Measurements from ENCODE around the gene CXorf58. TPM values are rescaled to one million over a fixed set of nuclear protein-coding genes. Genes with fewer than 3 reads are reported as not detected.

CXorf58 gene
- total RNA-seq, 4 donors from 2014 or later = 0.15 TPM; not detected in 3

GRCh38 chrX:23884427-23885024 lies 23.3 kb upstream of the CXorf58 start:
- Histone ChIP-seq H3K4me1 (peaks cover 0 to 6% (median 0%) of the 10 kb centered on the region in 3 donors), H3K27ac (no peak overlapping the region), H3K36me3 (no peaks in the 10 kb centered on the region), H3K9me3 (no peaks in the 10 kb centered on the region), H3K4me3 (no peak overlapping the region), H3K27me3 (no peaks in the 10 kb centered on the region)
- no peak for ATAC-seq
- WGBS, 2 donors (ENCODE audit: low coverage in 1 of 2) = 72 to 77% methylated on average over 4 of the region's 4 CpGs
- TF ChIP-seq EP300 (IDR thresholded peaks at IDR 0.05) = no peak
- no peak for TF ChIP-seq POLR2A (IDR thresholded peaks at IDR 0.05)
- no peak for TF ChIP-seq POLR2AphosphoS5 (IDR thresholded peaks at IDR 0.05)
- no peak for TF ChIP-seq CTCF (IDR thresholded peaks at IDR 0.05)

GRCh38 chrX:23885803-23886202 lies 22.0 kb upstream of the CXorf58 start:
- Histone ChIP-seq H3K4me1 (no peaks in the 10 kb centered on the region), H3K27me3 (no peaks in the 10 kb centered on the region), H3K36me3 (no peaks in the 10 kb centered on the region), H3K4me3 (no peak overlapping the region), H3K27ac (no peak overlapping the region), H3K9me3 (no peaks in the 10 kb centered on the region)
- TF ChIP-seq CTCF (IDR thresholded peaks at IDR 0.05) = no peak
- 63% methylated on average over 2 of the region's 3 CpGs; no CpG with 5 or more reads in 1 of the 2 donors for WGBS, 2 donors (ENCODE audit: low coverage in 1 of 2)
- ATAC-seq = no peak

- H3K4me3 ChIP-seq = no peak overlapping the region
- TF ChIP-seq EP300 (IDR thresholded peaks at IDR 0.05) = no peak
- TF ChIP-seq POLR2AphosphoS5 (IDR thresholded peaks at IDR 0.05) = no peak
- no peak for TF ChIP-seq POLR2A (IDR thresholded peaks at IDR 0.05)
- no peak for TF ChIP-seq CTCF (IDR thresholded peaks at IDR 0.05)
- 100% methylated on average over 1 of the region's 6 CpGs for WGBS, 2 donors (ENCODE audit: low coverage in 1 of 2)
- ATAC-seq = no peak
- H3K4me1 ChIP-seq = no peaks in the 10 kb centered on the region
- H3K36me3 ChIP-seq = no peaks in the 10 kb centered on the region
- no peaks in the 10 kb centered on the region for H3K9me3 ChIP-seq
- H3K27ac ChIP-seq = no peak overlapping the region
- no peaks in the 10 kb centered on the region for H3K27me3 ChIP-seq
These were observed 20.4 kb upstream of the CXorf58 start for GRCh38 chrX:23887451-23887850.

- Histone ChIP-seq H3K4me1 (no peaks in the 10 kb centered on the region), H3K27ac (no peak overlapping the region), H3K4me3 (no peak overlapping the region), H3K36me3 (no peaks in the 10 kb centered on the region), H3K27me3 (no peaks in the 10 kb centered on the region), H3K9me3 (no peaks in the 10 kb centered on the region)
- 69 to 90% methylated on average over 2 to 4 of the region's 4 CpGs for WGBS, 2 donors (ENCODE audit: low coverage in 1 of 2)
- TF ChIP-seq POLR2A (IDR thresholded peaks at IDR 0.05) (no peak), POLR2AphosphoS5 (IDR thresholded peaks at IDR 0.05) (no peak), CTCF (IDR thresholded peaks at IDR 0.05) (no peak), EP300 (IDR thresholded peaks at IDR 0.05) (no peak)
- ATAC-seq = no peak
These were observed 19.9 kb upstream of the CXorf58 start for GRCh38 chrX:23887918-23888317.

DNA sequence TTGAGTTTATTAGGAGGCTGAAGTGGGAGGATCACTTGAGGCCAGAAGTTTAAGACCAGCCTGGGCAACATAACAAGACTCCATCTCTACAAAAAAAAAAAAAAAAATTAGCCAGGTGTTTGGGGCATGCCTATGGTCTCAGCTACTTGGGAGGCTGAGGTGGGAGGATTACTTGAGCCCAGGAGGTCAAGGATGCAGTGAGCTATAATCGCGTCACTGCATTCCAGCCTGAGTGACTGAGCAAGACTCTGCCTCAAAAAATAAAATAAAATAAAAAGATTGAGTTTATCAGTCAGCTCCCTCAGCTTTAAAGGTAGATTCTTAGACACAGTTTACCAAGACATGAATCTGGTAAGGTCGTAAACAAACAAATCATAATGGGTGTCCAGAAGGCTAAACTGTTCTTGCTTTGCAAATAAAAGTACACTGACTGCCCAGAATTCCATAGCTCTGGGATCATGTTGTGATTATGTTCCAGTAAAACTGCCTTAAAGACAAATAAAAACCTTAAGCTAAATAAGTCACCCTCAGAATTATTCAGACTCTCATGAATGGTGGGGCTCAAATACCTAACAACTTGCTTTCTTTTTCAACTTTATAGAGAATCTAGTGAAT lies 18.8 kb upstream of the CXorf58 start:
- H3K9me3 ChIP-seq = no peaks in the 10 kb centered on the region
- H3K36me3 ChIP-seq = no peaks in the 10 kb centered on the region
- no peak overlapping the region for H3K4me3 ChIP-seq
- no peak for TF ChIP-seq EP300 (IDR thresholded peaks at IDR 0.05)
- no peak for TF ChIP-seq CTCF (IDR thresholded peaks at IDR 0.05)
- no peak for TF ChIP-seq POLR2A (IDR thresholded peaks at IDR 0.05)
- no peak for TF ChIP-seq POLR2AphosphoS5 (IDR thresholded peaks at IDR 0.05)
- no peak overlapping the region for H3K27ac ChIP-seq
- no peaks in the 10 kb centered on the region for H3K4me1 ChIP-seq
- ATAC-seq = no peak
- WGBS, 2 donors (ENCODE audit: low coverage in 1 of 2) = 85 to 87% methylated on average over 3 of the region's 3 CpGs
- H3K27me3 ChIP-seq = no peaks in the 10 kb centered on the region
